Measurements from ENCODE around the gene NELFB.

The NELFB gene

DNA sequence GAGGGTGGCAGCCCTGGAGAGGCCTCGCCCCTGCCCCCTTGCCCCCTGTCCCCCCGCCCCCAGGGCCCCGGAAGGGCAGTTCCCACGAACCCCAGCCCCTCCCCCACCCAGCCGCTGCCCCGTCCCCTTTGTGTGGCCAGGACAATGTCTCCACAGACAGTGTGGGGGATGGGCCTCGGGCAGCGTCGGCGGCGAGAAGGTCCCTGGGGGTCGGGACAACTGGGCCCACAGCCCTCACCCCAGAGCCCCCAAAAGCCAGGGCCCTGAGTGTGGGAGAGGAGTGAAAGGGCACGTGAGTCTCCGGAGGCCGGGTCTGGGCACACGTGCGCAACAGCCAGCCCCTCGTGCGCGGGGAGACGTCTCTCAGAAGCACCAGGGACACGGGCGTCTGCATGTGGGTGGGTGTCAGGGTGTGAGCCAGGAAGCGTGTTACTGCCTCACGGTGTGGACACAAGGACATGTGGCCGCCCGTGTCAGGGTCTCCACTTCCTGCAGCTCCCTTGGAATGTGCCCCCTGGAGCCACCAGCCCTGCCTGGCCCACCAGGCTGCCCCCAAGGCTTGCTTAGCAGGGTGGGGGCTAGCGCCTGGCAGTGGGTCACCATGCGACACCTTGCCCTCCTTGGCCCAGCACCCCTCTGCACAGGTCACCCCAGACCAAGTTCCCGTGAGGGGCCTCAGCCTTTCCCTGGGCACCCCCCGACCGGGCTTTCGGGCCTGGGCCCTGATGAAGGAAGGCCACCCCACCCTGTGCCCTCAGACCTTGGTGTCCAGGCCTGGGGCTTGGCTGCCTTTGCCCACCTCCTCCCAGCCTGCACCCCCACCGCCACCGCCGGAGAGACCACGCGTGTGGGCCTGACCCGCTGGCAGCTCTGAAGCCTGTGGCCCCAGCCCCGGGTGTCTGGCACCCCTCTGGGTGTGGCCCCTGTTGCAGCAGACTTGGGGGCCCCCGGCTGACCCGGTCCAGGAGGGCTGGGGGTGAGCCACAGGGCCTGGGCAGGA, 59.7 kb downstream of the NELFB start:
- Histone ChIP-seq H3K4me3 (no peak overlapping the region), H3K27ac (peak overlapping the region in 1 of 2 donors; percentile 7)
- TF ChIP-seq, protein P1, sequence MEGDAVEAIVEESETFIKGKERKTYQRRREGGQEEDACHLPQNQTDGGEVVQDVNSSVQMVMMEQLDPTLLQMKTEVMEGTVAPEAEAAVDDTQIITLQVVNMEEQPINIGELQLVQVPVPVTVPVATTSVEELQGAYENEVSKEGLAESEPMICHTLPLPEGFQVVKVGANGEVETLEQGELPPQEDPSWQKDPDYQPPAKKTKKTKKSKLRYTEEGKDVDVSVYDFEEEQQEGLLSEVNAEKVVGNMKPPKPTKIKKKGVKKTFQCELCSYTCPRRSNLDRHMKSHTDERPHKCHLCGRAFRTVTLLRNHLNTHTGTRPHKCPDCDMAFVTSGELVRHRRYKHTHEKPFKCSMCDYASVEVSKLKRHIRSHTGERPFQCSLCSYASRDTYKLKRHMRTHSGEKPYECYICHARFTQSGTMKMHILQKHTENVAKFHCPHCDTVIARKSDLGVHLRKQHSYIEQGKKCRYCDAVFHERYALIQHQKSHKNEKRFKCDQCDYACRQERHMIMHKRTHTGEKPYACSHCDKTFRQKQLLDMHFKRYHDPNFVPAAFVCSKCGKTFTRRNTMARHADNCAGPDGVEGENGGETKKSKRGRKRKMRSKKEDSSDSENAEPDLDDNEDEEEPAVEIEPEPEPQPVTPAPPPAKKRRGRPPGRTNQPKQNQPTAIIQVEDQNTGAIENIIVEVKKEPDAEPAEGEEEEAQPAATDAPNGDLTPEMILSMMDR (IDR thresholded peaks at IDR 0.05): no peak
- peak; percentile 67 for DNase-seq (ENCODE audit: low spot score)

DNA sequence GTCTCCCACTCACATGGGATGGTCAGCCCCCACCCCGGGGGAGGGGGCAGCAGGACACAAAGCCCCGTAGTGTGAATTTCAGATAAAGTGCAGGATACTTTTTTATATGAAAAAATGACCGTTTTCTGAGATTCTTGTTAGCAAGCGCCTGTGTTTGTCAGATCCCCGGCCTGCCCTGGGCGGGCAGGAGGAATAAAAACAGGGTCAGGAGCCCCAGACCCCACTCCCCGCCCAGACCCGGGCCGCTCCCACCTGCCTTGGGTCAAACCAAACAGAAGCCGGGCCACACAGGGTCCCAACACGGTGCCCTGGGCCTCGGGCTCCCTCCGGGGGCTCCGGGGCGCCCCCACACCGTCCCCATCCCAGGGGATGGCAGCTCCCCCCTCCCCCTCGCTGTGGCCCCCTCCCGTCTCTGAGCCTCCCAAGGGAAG, 60.5 kb downstream of the NELFB start:
- peak overlapping the region in 1 of 2 donors; percentile 7 for H3K27ac ChIP-seq
- TF ChIP-seq, protein P1 (IDR thresholded peaks at IDR 0.05): no peak
- peak; percentile 71 for DNase-seq (ENCODE audit: low spot score)
- peak overlapping the region; percentile 68 for H3K4me3 ChIP-seq

DNA sequence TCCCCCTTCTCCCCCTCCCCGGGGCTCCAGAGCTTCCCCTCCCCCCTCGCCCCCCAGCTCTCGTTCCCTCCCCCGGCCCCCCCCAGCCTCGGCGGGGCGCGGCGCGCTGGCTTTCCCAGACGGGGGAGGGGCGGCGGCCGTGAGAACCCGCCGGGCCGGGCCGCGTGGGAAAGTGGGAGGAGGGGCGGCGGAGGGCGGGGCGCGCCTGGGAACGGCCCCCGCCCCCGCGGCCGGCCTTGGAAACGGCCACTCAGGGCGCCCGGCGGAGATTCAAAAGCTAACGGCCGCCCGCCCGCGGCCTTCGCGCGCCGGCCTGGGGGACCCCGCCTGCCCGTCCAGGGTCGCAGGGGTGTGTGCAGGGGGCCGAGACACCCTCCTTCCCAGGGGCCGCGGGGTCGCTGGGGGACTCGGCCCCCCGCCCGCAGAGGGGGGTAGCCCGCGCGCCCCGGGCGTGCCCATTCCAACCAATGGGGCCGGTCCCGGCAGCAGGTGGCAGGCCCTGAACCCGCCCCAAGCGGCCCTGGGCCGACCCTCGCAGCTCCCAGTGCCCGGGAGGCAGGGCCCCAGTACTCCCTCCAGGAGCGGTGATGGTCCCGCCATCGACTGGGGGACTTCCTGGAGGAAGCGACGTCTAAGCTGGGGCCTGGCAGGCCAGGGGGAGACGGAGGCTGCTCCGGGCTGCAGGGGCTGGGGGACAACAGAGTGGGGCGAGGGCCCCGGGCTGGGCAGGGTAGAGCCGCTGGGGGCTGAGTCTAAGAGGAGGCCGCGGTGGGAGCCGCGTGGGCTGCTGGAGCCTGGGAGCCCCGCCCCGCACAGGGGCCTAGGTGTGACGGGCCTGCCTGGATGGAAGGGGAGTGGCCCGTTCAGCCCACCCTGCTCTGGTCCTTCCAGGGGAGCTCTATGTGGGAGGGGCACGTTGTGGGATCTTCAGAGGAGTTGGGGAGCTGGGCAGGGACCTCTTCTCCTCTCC, 61.2 kb downstream of the NELFB start:
- peak; percentile 71 for DNase-seq (ENCODE audit: low spot score)
- Histone ChIP-seq H3K4me3 (peak overlapping the region; percentile 68), H3K27ac (peak overlapping the region in 1 of 2 donors; percentile 6)
- TF ChIP-seq, protein P1 (IDR thresholded peaks at IDR 0.05): no peak

DNA sequence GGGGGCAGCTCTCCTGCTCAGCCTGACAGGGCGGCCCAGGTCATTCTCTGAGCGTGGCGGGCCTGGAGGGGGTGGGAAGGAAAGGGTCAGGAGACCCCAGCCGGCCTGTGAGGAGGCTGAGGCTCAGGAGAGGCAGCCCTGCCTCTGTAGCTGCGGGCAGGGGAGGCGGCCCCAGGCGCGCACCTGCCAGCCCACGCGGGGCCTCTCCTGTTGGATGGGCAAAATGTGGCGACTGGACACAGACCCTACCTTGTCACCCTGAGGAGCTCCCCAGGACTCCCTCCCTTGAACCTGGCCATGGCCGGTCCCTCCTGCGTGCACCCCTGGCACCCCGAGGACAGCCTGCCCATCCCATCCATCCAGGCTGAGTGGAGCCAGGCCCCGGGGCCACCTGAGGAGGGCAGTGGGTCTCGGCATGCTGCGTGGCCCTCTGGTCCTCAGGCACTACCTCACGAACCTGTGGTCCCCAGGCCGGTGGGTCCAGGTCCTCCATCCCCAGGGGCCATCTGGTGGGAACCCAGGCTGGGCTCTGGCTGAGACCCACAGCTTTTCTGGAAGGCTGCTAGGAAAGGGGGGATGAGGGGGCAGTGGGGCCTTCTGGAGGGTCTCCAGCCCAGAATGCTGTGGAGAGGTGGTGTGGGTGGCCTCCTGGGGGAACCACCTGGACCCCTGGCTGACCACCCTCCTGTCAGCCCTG, 62.0 kb downstream of the NELFB start:
- peak; percentile 72 for DNase-seq (ENCODE audit: low spot score)
- Histone ChIP-seq H3K27ac (peak overlapping the region in 1 of 2 donors; percentile 6), H3K4me3 (no peak overlapping the region)
- TF ChIP-seq, protein P1 (IDR thresholded peaks at IDR 0.05): no peak

DNA sequence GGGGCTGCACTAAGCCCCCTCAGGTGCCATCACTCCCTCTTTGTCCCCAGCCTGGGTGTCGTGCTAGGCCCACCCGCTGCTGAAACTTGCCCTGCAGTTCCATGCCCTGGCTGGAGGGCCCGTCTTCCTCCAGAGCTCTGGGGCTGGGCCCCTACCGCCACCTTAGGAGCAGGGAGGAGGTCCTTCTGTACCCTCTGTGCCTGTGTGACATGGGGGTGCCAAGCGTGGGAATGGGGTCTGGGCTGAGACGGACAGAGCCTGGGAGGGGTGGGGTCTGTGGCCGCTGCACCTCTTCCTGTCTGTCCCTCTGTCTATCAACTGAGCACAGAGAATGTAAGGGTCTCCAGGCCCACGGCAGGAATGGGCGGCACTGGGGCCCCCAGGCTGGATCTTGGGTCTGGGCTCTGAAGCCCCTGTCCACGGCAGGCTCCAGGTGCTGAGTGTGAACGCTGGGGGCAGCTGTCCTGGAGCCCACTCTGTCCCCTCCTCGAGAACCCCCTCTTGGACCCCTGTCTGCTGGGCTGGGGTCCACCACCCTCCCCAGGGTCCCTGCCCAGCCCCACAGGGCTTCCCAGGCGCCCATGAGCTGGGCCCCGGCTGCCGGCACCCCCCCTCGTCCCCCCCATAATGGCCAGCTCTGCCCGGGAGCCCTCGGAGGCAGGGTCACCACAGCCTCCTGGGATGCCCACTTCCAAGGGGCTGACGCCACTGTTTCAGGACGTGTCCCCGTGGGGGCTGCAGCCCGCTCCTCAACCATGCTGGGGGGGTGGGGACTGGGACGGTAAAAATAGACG, 62.8 kb downstream of the NELFB start:
- Histone ChIP-seq H3K27ac (peak overlapping the region in 1 of 2 donors; percentile 65), H3K4me3 (no peak overlapping the region)
- TF ChIP-seq, protein P1 (IDR thresholded peaks at IDR 0.05): no peak
- DNase-seq (ENCODE audit: low spot score): peak; percentile 62

DNA sequence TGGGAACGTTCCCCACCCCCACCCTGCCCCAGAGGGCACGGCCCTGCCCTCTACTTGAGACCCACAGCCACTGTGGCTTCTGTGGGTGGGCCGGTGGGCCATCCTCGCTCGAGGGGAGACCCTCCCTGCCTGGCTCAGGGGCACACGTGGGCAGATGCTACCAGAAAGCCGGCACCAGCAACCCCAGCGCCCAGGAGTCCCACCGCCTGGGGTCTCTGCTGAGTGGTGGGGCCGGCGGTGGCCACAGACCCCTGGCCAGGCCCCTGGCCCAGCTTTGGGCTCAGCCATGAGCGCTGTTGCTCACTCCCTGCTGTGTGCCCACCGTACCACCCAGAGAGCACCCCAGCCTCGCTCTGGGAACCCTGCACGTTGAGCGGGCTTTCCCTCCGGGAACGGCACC, 63.5 kb downstream of the NELFB start:
- H3K27ac ChIP-seq: peak overlapping the region; percentile 25 to 65
- TF ChIP-seq, protein P1 (IDR thresholded peaks at IDR 0.05): no peak
- peak overlapping the region; percentile 46 for H3K4me3 ChIP-seq
- no peak for DNase-seq (ENCODE audit: low spot score)

Data from coronary artery (tissue), 2 donors.